Osteocyte (in vitro differentiated cells): ENCODE results near the gene FXN. TPM values are rescaled to one million over a fixed set of nuclear protein-coding genes. Genes with fewer than 3 reads are reported as not detected.
A peak's percentile ranks its signal among the peaks of the same experiment; 100 is the strongest.

Experiments used
- DNase-seq: peaks from one replicate; pipeline ENCODE4 v3.0.0; 2021; ENCODE audit warnings: mixed read lengths; ENCODE audit not compliant: unreplicated experiment; ENCODE audit errors: extremely low spot score
- H3K27ac Mint-ChIP-seq: one replicate; pipeline ENCODE4 v1.8.0; 2021; ENCODE audit warnings: mild to moderate bottlenecking, mixed read lengths; ENCODE audit not compliant: unreplicated experiment
- H3K27me3 Mint-ChIP-seq: one replicate; pipeline ENCODE4 v1.8.0; 2021; ENCODE audit warnings: mixed read lengths; ENCODE audit not compliant: unreplicated experiment
- H3K36me3 Mint-ChIP-seq: one replicate; pipeline ENCODE4 v1.8.0; 2021; ENCODE audit warnings: mixed read lengths; ENCODE audit not compliant: unreplicated experiment
- H3K4me1 Mint-ChIP-seq: one replicate; pipeline ENCODE4 v1.8.0; 2021; ENCODE audit warnings: mixed read lengths; ENCODE audit not compliant: unreplicated experiment
- H3K4me3 Mint-ChIP-seq: one replicate; pipeline ENCODE4 v1.8.0; 2021; ENCODE audit warnings: mild to moderate bottlenecking, moderate library complexity, mixed read lengths; ENCODE audit not compliant: unreplicated experiment
- H3K9me3 Mint-ChIP-seq: one replicate; pipeline ENCODE4 v1.8.0; 2021; ENCODE audit warnings: mixed read lengths; ENCODE audit not compliant: unreplicated experiment
- CTCF ChIP-seq: fragments of 200-600 bp; sonication (generic); IDR thresholded peaks from 2 replicates; pipeline ENCODE4 v1.5.0; 2021; ENCODE audit warnings: antibody characterized with exemption, mild to moderate bottlenecking, moderate library complexity
- total RNA-seq: library from RNA; stranded (reverse); gene quantifications from 2 replicates; pipeline ENCODE4 v1.2.1, GENCODE V29; 2021

FXN gene
- total RNA-seq, 1 donor from 2014 or later: 9.8 TPM

GRCh38 chr9:69034071-69034470, 1.5 kb upstream of the FXN start:
- H3K4me3 Mint-ChIP-seq: no peak overlapping the region
- peaks cover 14% of the 10 kb centered on the region for H3K4me1 Mint-ChIP-seq
- H3K9me3 Mint-ChIP-seq: peaks cover 7% of the 10 kb centered on the region
- TF ChIP-seq CTCF: no peak
- H3K36me3 Mint-ChIP-seq: no peaks in the 10 kb centered on the region
- no peak overlapping the region for H3K27ac Mint-ChIP-seq
- no peaks in the 10 kb centered on the region for H3K27me3 Mint-ChIP-seq
- DNase-seq: no peak

GRCh38 chr9:69036309-69036708, 757 bp downstream of the FXN start:
- Mint-ChIP-seq H3K4me3 (peak overlapping the region; percentile 95), H3K4me1 (peaks cover 14% of the 10 kb centered on the region), H3K36me3 (no peaks in the 10 kb centered on the region), H3K9me3 (no peaks in the 10 kb centered on the region), H3K27me3 (no peaks in the 10 kb centered on the region), H3K27ac (peak overlapping the region; percentile 67)
- TF ChIP-seq CTCF: no peak
- no peak for DNase-seq

GRCh38 chr9:69036799-69037198, 1.2 kb downstream of the FXN start:
- peak overlapping the region; percentile 67 for H3K27ac Mint-ChIP-seq
- H3K9me3 Mint-ChIP-seq: no peaks in the 10 kb centered on the region
- no peak for DNase-seq
- peak overlapping the region; percentile 95 for H3K4me3 Mint-ChIP-seq
- TF ChIP-seq CTCF: no peak
- H3K36me3 Mint-ChIP-seq: no peaks in the 10 kb centered on the region
- no peaks in the 10 kb centered on the region for H3K27me3 Mint-ChIP-seq
- peaks cover 14% of the 10 kb centered on the region for H3K4me1 Mint-ChIP-seq

GRCh38 chr9:69040646-69041045, 5.1 kb downstream of the FXN start:
- Mint-ChIP-seq H3K36me3 (no peaks in the 10 kb centered on the region), H3K9me3 (no peaks in the 10 kb centered on the region), H3K4me3 (no peak overlapping the region), H3K27ac (no peak overlapping the region), H3K4me1 (peaks cover 38% of the 10 kb centered on the region), H3K27me3 (no peaks in the 10 kb centered on the region)
- TF ChIP-seq CTCF: no peak
- DNase-seq: no peak

GRCh38 chr9:69044240-69045219, 9.0 kb downstream of the FXN start:
- peaks cover 3% of the 10 kb centered on the region for H3K36me3 Mint-ChIP-seq
- H3K4me3 Mint-ChIP-seq: no peak overlapping the region
- H3K9me3 Mint-ChIP-seq: no peaks in the 10 kb centered on the region
- H3K27me3 Mint-ChIP-seq: no peaks in the 10 kb centered on the region
- TF ChIP-seq CTCF: no peak
- DNase-seq: no peak
- peaks cover 50% of the 10 kb centered on the region for H3K4me1 Mint-ChIP-seq
- peak overlapping the region; percentile 67 for H3K27ac Mint-ChIP-seq
